GM18951 (cell line): ENCODE results near the gene UAP1L1.
"Not testable (repeated sequence)": the region's sequence is repeated elsewhere in the genome, so short reads cannot be mapped to it uniquely, and the experiment has no call there.

ENCODE experiments used
- POLR2A ChIP-seq: IDR thresholded peaks from 4 replicates; pipeline ENCODE4 v1.6.1; 2011; ENCODE audit warnings: mild to moderate bottlenecking; ENCODE audit not compliant: insufficient read length, insufficient read depth; ENCODE audit errors: extremely low read depth
- in situ Hi-C: fragments of 300-500 bp; cut with MboI; formaldehyde crosslinking; loops from one replicate; pipeline ENCODE4 v1.12.0; 2022; ENCODE audit warnings: low sequenced_read_pairs, mixed read lengths, inconsistent platforms; ENCODE audit not compliant: unreplicated experiment

Gene UAP1L1

DNA sequence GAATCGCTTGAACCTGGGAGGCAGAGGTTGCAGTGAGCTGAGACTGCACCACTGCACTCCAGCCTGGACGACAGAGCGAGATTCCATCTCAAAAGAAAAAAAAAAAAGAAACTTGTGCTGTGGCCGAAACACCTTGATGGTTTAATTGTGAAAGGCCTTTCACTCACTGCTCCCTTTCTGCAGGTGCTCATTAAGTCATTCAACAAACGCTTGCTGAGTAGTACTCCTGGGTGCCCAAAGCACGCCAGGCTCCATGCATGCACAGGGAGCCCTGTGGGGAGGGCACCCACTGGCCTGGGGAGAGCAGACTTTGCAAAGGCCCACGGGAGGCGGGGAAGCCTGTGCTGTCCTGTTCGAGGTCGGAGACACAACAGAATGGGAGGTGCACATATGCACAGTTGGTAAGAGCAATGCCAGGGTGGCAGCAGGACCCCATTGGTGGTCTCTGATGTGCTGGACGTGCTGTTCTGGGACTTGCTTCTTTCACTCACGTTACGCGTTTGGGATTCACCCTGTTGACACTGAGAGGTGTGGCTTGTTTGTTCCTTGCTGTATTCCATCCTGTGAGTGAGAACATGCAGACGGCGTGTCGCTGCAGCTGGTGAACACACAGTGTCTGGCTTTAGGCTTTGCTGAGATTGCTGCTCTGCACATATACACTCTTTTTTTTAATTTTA is 20.4 kb upstream of the UAP1L1 start:
- no peak for TF ChIP-seq POLR2A

DNA sequence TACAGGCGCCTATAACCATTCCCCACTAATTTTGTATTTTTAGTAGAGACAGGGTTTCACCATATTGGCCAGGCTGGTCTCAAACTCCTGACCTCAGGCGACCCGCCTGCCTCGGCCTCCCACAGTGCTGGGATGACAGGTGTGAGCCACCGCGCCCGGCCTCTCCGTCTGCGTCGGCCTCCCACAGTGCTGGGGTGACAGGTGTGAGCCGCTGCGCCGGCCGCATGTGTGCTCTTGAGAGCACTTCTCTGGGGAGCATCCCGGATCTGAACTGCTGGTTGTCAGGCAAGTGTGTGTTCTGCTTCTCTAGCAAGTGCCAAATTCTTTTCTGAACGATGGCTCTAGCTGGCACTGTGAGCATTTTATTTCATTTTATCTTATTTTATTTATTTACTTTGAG is 19.8 kb upstream of the UAP1L1 start:
- in situ Hi-C loops, result no loop called here
- TF ChIP-seq POLR2A, result no peak

More for the DNA sequence above, 20.4 kb upstream of the UAP1L1 start:
- in situ Hi-C loops, result no loop called here

DNA sequence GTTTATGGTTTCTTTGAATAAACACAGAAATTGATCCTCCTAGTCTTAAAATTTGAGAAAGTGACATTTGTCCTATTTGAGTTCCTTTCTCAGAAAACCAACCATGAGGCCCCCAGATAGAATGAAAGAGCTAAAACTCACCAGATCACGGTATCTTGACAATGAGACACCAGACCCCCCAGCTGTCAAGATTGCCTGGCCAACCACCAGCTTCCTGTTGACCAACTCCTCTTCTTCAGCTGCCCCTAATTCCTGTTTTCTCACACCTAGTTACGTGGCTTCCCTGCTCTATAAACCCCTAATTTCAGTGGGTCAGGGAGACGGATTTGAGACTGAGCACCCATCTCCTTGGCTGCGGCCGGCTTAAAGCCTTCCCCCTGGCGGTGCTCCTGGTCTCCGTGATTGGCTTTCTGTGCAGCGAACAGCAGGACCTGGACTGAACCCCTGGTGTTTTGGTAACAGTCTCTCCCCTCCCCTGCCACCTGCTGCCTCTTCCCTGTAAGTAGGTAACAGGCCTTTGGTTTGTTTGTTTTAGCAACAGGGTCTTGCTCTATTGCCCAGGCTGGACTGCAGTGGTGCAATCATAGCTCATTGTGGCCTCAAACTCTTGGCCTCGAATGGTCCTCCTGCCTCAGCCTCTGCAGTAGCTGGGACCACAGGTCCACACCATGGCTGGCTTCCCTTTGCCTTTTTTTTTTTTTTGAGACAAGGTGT is 18.6 kb upstream of the UAP1L1 start:
- TF ChIP-seq POLR2A, result no peak
- in situ Hi-C loops, result no loop called here

DNA sequence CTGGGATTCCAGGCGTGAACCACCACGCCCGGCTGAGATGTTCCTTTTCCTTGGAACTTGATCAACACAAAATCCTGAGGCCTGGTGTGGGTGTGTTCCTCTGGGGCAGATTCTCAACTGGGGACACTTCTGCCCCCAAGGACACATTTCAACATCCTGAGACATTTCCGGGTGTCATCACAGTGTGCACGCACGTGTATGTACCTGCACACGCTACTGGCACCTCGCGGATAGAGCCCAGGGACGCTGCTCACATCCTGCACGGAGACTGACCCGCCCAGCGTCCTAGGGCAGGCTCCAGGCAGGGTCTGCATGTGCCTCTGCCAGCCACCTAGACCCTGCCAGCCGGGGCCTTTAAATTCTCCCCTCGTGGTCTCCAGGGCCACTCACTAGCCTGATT is 14.9 kb upstream of the UAP1L1 start:
- in situ Hi-C loops, result no loop called here
- no peak for TF ChIP-seq POLR2A

DNA sequence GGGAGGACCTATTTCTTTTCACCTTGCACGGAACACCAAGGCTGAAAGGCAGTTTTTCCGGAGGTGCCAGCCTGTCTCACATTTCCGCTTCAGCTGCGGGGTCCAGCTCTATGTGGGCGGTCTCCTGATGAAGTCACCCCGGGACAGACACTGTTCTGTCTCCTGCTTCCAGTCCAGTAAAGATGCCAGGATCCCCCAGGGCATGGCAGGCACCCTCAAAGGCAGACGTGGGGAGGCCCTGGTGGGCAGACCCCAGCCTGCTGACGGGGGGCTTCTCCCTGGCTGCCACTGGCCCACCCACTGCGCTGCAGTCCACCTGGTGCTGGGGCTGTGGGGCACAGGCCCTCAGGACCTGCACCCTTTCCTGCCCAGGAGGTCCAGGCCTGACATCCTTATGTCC is 14.5 kb upstream of the UAP1L1 start:
- in situ Hi-C loops, result not testable (repeated sequence)

DNA sequence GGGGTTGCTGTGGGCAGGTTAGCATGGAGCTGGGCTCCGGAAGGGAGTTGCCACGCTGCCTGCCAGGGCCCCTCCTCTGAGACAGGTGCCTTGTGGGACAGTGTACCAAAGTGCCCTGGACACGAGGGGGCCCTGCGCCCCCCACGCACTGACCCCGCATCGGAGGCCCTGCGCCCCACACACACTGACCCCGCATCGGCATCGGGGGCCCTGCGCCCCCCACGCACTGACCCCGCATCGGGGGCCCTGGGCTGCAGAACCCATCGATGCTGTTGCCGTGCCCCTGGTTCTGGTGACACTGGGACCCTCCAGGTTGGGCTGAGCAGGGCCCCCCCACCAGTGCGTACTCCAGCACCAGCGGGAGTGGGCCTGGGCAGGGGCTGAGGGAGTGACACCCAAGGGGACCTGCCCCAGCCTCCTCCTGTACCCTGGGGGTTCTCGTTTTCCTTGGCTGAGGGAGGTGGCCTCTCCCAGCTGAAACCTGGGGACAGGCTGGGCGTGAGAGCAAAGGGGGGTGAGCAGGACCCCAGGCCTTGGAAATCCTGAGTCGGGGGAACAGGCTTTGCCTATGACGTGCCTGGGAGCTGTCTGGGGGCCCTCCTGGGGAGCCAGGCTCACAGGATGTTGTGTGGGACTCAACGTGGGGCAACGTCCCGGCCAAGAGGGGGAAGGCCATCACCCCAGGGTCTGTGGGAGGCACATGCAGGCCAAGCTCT is 13.8 kb upstream of the UAP1L1 start:
- in situ Hi-C loops, result no loop called here
- TF ChIP-seq POLR2A, result no peak

DNA sequence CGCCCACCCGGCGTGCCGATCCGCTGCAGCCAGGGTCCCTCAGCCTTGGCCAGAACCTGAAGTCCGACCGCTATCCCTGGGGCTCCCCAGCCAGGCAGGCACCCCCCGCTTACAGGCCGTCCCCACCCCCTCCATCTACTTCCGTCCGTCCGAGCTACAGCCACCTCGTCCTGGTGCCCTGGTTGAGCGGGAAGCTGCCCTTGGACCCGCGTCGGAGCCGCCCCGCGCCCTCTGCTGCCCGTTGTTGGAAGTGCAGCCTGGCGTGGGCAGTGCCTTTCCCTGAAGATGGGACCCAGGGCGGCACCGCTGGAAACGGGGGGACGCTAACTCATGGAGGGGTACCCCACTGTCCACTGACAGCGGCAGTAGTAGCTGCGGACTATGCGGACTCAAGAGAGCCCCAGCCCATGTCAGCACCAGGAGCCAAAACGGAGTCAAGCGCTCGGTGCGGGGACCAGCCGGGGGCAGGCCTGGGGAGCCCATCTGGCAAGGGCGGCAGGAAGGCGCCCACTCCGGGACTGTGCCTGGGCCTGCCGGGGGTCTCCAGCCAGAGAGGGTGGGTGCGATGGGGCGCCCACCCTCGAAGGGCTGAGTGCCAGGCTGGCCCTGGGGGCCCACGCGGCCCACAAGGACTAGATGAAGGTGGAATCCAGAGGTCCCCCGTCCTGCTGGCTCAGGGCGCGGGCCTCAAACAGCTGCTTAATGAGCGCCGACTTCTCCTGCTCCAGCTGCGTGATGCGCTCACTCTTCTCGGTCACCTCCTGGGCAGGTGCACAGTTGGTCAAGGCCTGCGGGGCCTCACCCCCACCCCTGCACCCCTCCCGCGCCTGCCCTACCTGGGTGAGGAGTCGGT is 13.1 kb upstream of the UAP1L1 start:
- in situ Hi-C loops, result no loop called here
- no peak for TF ChIP-seq POLR2A

DNA sequence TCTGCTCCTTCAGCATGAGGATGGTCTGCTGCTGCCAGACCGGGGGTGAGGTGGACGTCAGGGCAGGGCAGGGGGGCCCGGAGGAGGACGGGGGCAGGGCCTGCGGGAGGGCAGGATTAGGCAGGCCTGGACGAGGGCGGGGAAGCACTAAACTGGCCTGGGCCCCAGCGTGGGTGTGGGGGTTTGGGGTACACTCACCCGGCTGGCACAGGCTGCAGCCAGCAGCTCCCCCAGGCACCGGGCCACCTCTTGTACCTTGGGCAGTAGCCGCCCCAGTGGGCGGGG is 12.5 kb upstream of the UAP1L1 start:
- no peak for TF ChIP-seq POLR2A
- in situ Hi-C loops, result no loop called here

DNA sequence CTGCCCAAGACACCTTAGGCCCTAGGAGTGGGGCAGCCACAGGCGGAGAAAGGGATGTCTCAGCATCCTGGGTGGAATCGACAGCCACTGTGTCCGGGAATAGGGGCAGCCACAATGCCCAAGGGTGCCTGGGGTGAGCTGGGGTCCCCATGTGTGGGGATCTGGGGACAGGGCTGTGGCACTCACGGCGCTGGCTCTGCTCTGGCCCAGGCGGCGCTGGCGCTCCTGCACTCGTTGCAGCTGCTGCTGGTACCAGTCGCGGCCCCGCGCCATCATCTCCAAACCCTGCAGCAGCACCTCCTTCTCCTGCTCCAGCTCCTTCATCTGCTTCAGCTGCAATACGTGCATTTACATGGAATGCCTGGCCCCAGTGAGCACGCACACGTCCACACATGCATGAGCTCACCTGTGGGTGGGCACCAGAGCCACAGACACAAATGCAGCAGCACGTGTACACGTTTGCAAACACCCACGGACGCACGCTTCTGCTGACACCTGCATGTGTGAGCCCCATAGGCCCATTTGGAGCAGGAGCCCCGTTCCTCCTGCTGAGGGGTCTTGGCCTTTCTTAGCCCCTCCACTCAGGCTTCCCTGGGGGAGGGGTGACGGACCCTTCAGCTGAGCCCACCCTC is 11.9 kb upstream of the UAP1L1 start:
- no peak for TF ChIP-seq POLR2A
- in situ Hi-C loops, result no loop called here

DNA sequence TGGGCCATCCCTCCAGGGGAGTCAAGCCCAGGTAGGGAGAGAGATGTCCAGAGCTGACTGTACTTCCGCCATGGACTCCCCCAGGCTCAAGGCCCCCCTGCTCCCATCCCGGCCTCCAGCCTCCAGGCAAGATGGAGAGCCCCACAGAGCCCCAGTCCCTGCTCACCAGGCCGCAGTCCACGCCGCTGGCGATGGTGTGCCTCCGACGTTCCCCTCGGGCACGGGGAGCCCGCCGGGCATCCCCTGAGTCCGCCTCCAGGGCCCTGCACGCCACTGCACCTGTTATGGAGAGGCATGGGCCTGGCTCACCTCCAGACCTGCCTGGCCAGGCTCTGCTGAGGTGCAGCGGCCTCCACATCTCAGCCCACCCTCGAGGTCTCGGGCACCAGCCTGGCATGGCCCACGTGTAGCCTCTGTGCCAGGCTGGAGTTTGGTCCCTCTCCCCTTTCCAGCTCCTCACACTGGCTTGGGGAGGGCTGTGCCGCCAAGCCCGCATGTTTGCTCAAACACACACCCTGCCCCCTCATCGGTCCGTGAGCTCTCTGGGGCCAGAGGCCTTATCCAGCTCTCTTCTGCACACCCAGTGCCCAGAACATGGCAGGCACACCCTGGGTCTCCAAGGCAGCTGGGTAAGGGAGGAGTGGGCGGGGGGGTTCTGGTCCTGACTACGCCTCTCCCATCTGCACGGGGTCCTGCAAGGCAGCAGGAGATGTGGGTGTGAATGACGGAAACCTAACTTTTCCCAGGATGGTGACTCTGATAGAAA is 11.0 kb upstream of the UAP1L1 start:
- in situ Hi-C loops, result no loop called here
- TF ChIP-seq POLR2A, result no peak

DNA sequence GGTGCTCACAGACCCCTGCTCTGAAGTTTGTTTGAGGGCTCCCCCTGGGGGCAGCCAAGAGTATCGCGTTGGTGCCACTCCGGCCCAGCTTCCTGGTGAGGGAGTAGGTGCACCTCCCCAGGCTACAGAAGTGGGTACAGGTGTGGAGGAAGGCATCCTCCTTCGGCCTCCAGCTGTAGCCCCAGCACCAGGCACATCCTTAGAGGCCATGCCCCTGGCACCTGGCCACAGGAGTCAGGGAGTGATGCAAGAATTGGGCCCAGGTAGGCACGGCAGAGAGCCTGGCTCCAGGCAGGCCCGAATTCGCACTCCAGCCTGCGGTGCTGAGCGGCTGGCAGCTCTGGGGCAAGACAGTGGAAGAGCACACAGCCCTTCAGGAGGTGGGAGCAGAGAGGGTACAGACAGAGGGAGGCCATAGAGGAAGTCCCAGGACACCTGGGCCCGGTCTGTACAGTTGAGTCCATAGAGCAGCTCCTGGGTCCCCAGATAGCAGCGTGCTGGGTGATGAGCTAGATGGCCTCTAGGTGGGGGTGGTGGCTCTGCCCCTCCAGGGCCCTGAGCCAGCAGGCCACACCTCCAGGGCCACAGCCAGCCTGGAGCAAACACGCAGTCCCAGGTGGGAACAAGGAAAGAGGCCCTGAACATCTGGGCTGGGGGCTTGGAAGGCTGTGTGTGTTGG is 9.3 kb upstream of the UAP1L1 start:
- in situ Hi-C loops, result no loop called here
- TF ChIP-seq POLR2A, result no peak
